H1 (cell line): ENCODE results near the gene LHFPL2. TPM values are rescaled to one million over a fixed set of nuclear protein-coding genes. Genes with fewer than 3 reads are reported as not detected.

ENCODE experiments used
- CTCF ChIA-PET: fragments of 300-600 bp; sonication (Branson Sonifier 250); formaldehyde crosslinking; loops from one replicate; lab custom pipeline; 2021; ENCODE audit not compliant: partially characterized antibody; lab: Charles Lee
- POLR2A ChIA-PET: fragments of 300-600 bp; sonication (Branson Sonifier 250); formaldehyde crosslinking; loops from one replicate; lab custom pipeline; 2021; ENCODE audit warnings: inconsistent platforms; ENCODE audit not compliant: partially characterized antibody; lab: Charles Lee
- DNase-seq, 2 experiments: peaks; one replicate each; pipeline versions ENCODE4 v3.0.0 to v3.0.0-alpha.2; 2010 to 2022; ENCODE audit warnings: low spot score in 2 of 2, low read depth in 1 of 2, mixed read lengths in 1 of 2
- FAIRE-seq: peaks from 2 replicates; lab custom pipeline; 2011; peaks lifted over from hg19 to GRCh38; lab: Jason Lieb, UNC
- H2AFZ ChIP-seq: 2 replicates; pipeline ENCODE4 v1.8.1; 2012; ENCODE audit warnings: low read length, inconsistent platforms
- H2AK5ac ChIP-seq: 2 replicates; pipeline ENCODE4 v1.6.1; 2013; ENCODE audit warnings: low read depth, low read length
- H2BK120ac ChIP-seq: replicated peaks from 2 replicates; pipeline ENCODE3; 2013; ENCODE audit warnings: low read depth, low read length, inconsistent platforms
- H2BK12ac ChIP-seq: 2 replicates; pipeline ENCODE4 v1.6.1; 2013; ENCODE audit warnings: low read depth, low read length
- H2BK15ac ChIP-seq: 2 replicates; pipeline ENCODE4 v1.6.1; 2013; ENCODE audit warnings: low read length
- H2BK20ac ChIP-seq: 2 replicates; pipeline ENCODE4 v1.6.1; 2013; ENCODE audit warnings: low read length
- H2BK5ac ChIP-seq: 2 replicates; pipeline ENCODE4 v1.6.1; 2013; ENCODE audit warnings: low read depth, low read length
- H3K14ac ChIP-seq: 2 replicates; pipeline ENCODE4 v1.6.1; 2013; ENCODE audit warnings: inconsistent platforms; ENCODE audit not compliant: insufficient read length
- H3K18ac ChIP-seq: 2 replicates; pipeline ENCODE4 v1.6.1; 2013; ENCODE audit warnings: low read length; ENCODE audit errors: extremely low read depth
- H3K23ac ChIP-seq: 2 replicates; pipeline ENCODE4 v1.6.1; 2013; ENCODE audit warnings: inconsistent platforms; ENCODE audit not compliant: insufficient read length
- H3K23me2 ChIP-seq: 2 replicates; pipeline ENCODE4 v1.6.1; 2013; ENCODE audit warnings: low read depth, low read length
- H3K27ac ChIP-seq: 2 replicates; pipeline ENCODE4 v1.6.1; 2011; ENCODE audit warnings: low read depth, low read length, inconsistent platforms
- H3K27me3 ChIP-seq, 4 experiments: replicated peaks in 1 of 4; 1 replicate in 1 of 4; 2 replicates in 3 of 4; pipeline versions ENCODE4 v1.6.1 to v1.8.1; 2011 to 2013; ENCODE audit warnings: low read length in 3 of 4, mild to moderate bottlenecking in 3 of 4, inconsistent platforms in 2 of 4, mixed read lengths in 2 of 4, moderate library complexity in 1 of 4; ENCODE audit not compliant: control insufficient read depth in 3 of 4, insufficient read depth in 3 of 4; ENCODE audit errors: extremely low read depth in 1 of 4
- H3K36me3 ChIP-seq, 4 experiments: 2 replicates each; pipeline versions ENCODE4 v1.6.1 to v1.8.1; 2011 to 2013; ENCODE audit warnings: mild to moderate bottlenecking in 4 of 4, low read length in 3 of 4, moderate library complexity in 2 of 4, control low read depth in 1 of 4, inconsistent platforms in 1 of 4; ENCODE audit not compliant: insufficient read depth in 4 of 4, control insufficient read depth in 2 of 4
- H3K4ac ChIP-seq: replicated peaks from 2 replicates; pipeline ENCODE3; 2013; ENCODE audit warnings: low read length, low read depth, mixed read lengths, inconsistent platforms; ENCODE audit not compliant: insufficient read length
- H3K4me1 ChIP-seq, 4 experiments: replicated peaks in 1 of 4; 1 replicate in 1 of 4; 2 replicates in 3 of 4; pipeline versions ENCODE4 v1.6.1 to v1.8.1; 2011 to 2013; ENCODE audit warnings: low read length in 3 of 4, inconsistent platforms in 2 of 4, mixed read lengths in 1 of 4; ENCODE audit not compliant: insufficient read depth in 4 of 4, control insufficient read depth in 3 of 4
- H3K4me2 ChIP-seq, 2 experiments: 2 replicates each; pipeline versions ENCODE4 v1.6.1 to v1.8.1; 2011 to 2013; ENCODE audit warnings: low read depth in 2 of 2, low read length in 2 of 2, control low read depth in 1 of 2, inconsistent platforms in 1 of 2, mild to moderate bottlenecking in 1 of 2; ENCODE audit not compliant: insufficient read depth in 1 of 2
- H3K4me3 ChIP-seq, 4 experiments: fragments of 200-600, 300-600 bp in 1 of 4; sonication (generic), shearing (Covaris generic), sonication (Bioruptor Twin) in 1 of 4; 2 replicates each; pipeline versions ENCODE4 v1.5.1 to v1.8.1; 2011 to 2016; ENCODE audit warnings: low read length in 4 of 4, low read depth in 3 of 4, control low read depth in 2 of 4, inconsistent platforms in 2 of 4, mild to moderate bottlenecking in 2 of 4, mixed read lengths in 1 of 4, moderate library complexity in 1 of 4; ENCODE audit not compliant: insufficient read depth in 2 of 4; ENCODE audit errors: extremely low read depth in 1 of 4
- H3K56ac ChIP-seq: replicated peaks from 2 replicates; pipeline ENCODE3; 2013; ENCODE audit warnings: low read depth, mild to moderate bottlenecking, mixed read lengths, low read length, inconsistent platforms; ENCODE audit not compliant: insufficient read length
- H3K79me1 ChIP-seq: 2 replicates; pipeline ENCODE4 v1.6.1; 2013; ENCODE audit warnings: low read depth, low read length, control low read depth
- H3K79me2 ChIP-seq, 2 experiments: 2 replicates each; pipeline versions ENCODE4 v1.6.1 to v1.8.1; 2012 to 2013; ENCODE audit warnings: low read length in 2 of 2, mild to moderate bottlenecking in 2 of 2, inconsistent platforms in 1 of 2; ENCODE audit not compliant: insufficient read depth in 2 of 2, control insufficient read depth in 1 of 2
- H3K9ac ChIP-seq, 4 experiments: replicated peaks in 1 of 4; 1 replicate in 1 of 4; 2 replicates in 3 of 4; pipeline versions ENCODE4 v1.6.1 to v1.8.1; 2011 to 2013; ENCODE audit warnings: low read depth in 3 of 4, low read length in 3 of 4, control low read depth in 2 of 4, mild to moderate bottlenecking in 2 of 4, moderate library complexity in 2 of 4, inconsistent platforms in 1 of 4; ENCODE audit errors: extremely low read depth in 1 of 4
- H3K9me3 ChIP-seq, 2 experiments: 2 replicates each; pipeline versions ENCODE4 v1.6.1 to v1.8.1; 2012 to 2013; ENCODE audit warnings: mild to moderate bottlenecking in 2 of 2, moderate library complexity in 2 of 2, control low read depth in 1 of 2, inconsistent platforms in 1 of 2, low read depth in 1 of 2, low read length in 1 of 2, mixed read lengths in 1 of 2; ENCODE audit not compliant: insufficient read depth in 2 of 2
- H4K20me1 ChIP-seq, 2 experiments: replicated peaks in 1 of 2; 2 replicates each; pipeline versions ENCODE3 to v1.8.1; 2011 to 2013; ENCODE audit warnings: inconsistent platforms in 2 of 2, low read length in 2 of 2, mild to moderate bottlenecking in 1 of 2; ENCODE audit not compliant: insufficient read depth in 2 of 2, control insufficient read depth in 1 of 2
- H4K5ac ChIP-seq: 2 replicates; pipeline ENCODE4 v1.6.1; 2013; ENCODE audit warnings: low read length, low read depth, mixed read lengths, inconsistent platforms; ENCODE audit not compliant: insufficient read length
- H4K8ac ChIP-seq: 2 replicates; pipeline ENCODE4 v1.8.0; 2013; ENCODE audit warnings: mild to moderate bottlenecking, moderate library complexity, low read length, inconsistent platforms; ENCODE audit not compliant: insufficient read depth; ENCODE audit errors: extremely low read depth
- H4K91ac ChIP-seq: replicated peaks from 2 replicates; pipeline ENCODE3; 2013; ENCODE audit warnings: low read length, mixed read lengths, inconsistent platforms; ENCODE audit not compliant: insufficient read length
- BACH1 ChIP-seq: IDR thresholded peaks from 2 replicates; pipeline ENCODE4 v1.6.1; 2012; ENCODE audit warnings: low read length, improper control_type of control experiment
- CBX5 ChIP-seq: fragments of 300-800, 300-1000 bp; sonication (generic); IDR thresholded peaks from 2 replicates; pipeline ENCODE4 v1.7.1; 2016; ENCODE audit warnings: antibody characterized with exemption, low read length, low read depth
- CHD1 ChIP-seq: IDR thresholded peaks from 2 replicates; pipeline ENCODE4 v1.6.1; 2012; ENCODE audit warnings: low read depth, low read length, improper control_type of control experiment
- CHD2 ChIP-seq: IDR thresholded peaks from 2 replicates; pipeline ENCODE4 v1.6.1; 2012; ENCODE audit warnings: low read length, improper control_type of control experiment
- HDAC6 ChIP-seq: IDR thresholded peaks from one replicate; pipeline ENCODE4 v1.7.1; 2012; ENCODE audit warnings: low read depth, mild to moderate bottlenecking, inconsistent platforms, low read length, moderate library complexity
- MAFK ChIP-seq: IDR thresholded peaks from 2 replicates; pipeline ENCODE4 v1.6.1; 2012; ENCODE audit warnings: low read depth, mild to moderate bottlenecking, improper control_type of control experiment, low read length
- PHF8 ChIP-seq: fragments of 200-600 bp; sonication (generic); conservative IDR thresholded peaks from 2 replicates; pipeline ENCODE4 v1.7.1; 2012; ENCODE audit warnings: low read depth, mild to moderate bottlenecking, inconsistent platforms, low read length, moderate library complexity
- POU5F1 ChIP-seq: IDR thresholded peaks from 2 replicates; pipeline ENCODE4 v1.6.1; 2011; ENCODE audit warnings: low read depth, mild to moderate bottlenecking, low read length, moderate library complexity
- RAD21 ChIP-seq, 2 experiments: IDR thresholded peaks in 1 of 2; conservative IDR thresholded peaks in 1 of 2; 2 replicates each; pipeline ENCODE4 v1.6.1; 2011; ENCODE audit warnings: low read depth in 2 of 2, low read length in 2 of 2, improper control_type of control experiment in 1 of 2, inconsistent platforms in 1 of 2, mild to moderate bottlenecking in 1 of 2, moderate library complexity in 1 of 2
- SAP30 ChIP-seq: fragments of 300-600 bp; sonication (generic); IDR thresholded peaks from 2 replicates; pipeline ENCODE4 v1.7.1; 2012; ENCODE audit warnings: low read length, moderate library complexity, mild to moderate bottlenecking, inconsistent platforms; ENCODE audit not compliant: insufficient read depth, insufficient replicate concordance
- SIRT6 ChIP-seq: IDR thresholded peaks from one replicate; pipeline ENCODE4 v1.7.1; 2012; ENCODE audit warnings: low read length, inconsistent platforms
- SRF ChIP-seq: IDR thresholded peaks from 2 replicates; pipeline ENCODE4 v1.6.1; 2011; ENCODE audit warnings: mild to moderate bottlenecking, low read depth, low read length, moderate library complexity
- YY1 ChIP-seq: IDR thresholded peaks from 2 replicates; pipeline ENCODE4 v1.6.1; 2011; ENCODE audit warnings: low read depth, mild to moderate bottlenecking, low read length
- WGBS, 2 experiments: shearing (Covaris generic) in 1 of 2; methylation state at CpG; one replicate each; pipeline versions ENCODE4 v1.1.6 to v1.1.7; 2013 to 2015; ENCODE audit warnings: low lambda C conversion rate in 2 of 2, mixed read lengths in 2 of 2, inconsistent platforms in 1 of 2, low coverage in 1 of 2, missing lambda C conversion rate in 1 of 2; ENCODE audit not compliant: insufficient replicate concordance in 2 of 2, insufficient coverage in 1 of 2, insufficient read length in 1 of 2; ENCODE audit errors: extremely low coverage in 1 of 2, missing lambda C conversion rate in 1 of 2; 5-methylcytosine and 5-hydroxymethylcytosine counted together
- polyA plus RNA-seq, 7 experiments: library from polyadenylated mRNA; depleted of rRNA in 3 of 7; stranded (reverse) in 5 of 7; unstranded in 2 of 7; fragments of >200 nt in 5 of 7; fragments of 200-250 nt in 2 of 7; gene quantifications; 1 replicate in 5 of 7; 2 replicates in 1 of 7; 4 replicates in 1 of 7; pipeline versions ENCODE4 v1.2.1 to v1.2.3, GENCODE V29; 2011 to 2013; ENCODE audit warnings: missing spikeins in 2 of 7, mixed read lengths in 2 of 7
- total RNA-seq: library from RNA; stranded (reverse); fragmentation: NEBNext Ultra II Directional; extraction: Animal tissue kit (Norgen Biotek cat#: 25700); gene quantifications from 2 replicates; pipeline ENCODE4 v1.2.1, GENCODE V29; 2021

Gene LHFPL2
- total and polyA plus RNA-seq, 2 of the 8 experiments (the other 6 are each of a cell fraction or from before 2014, with no cell fraction given) = 9.6 to 43.0 TPM

DNA sequence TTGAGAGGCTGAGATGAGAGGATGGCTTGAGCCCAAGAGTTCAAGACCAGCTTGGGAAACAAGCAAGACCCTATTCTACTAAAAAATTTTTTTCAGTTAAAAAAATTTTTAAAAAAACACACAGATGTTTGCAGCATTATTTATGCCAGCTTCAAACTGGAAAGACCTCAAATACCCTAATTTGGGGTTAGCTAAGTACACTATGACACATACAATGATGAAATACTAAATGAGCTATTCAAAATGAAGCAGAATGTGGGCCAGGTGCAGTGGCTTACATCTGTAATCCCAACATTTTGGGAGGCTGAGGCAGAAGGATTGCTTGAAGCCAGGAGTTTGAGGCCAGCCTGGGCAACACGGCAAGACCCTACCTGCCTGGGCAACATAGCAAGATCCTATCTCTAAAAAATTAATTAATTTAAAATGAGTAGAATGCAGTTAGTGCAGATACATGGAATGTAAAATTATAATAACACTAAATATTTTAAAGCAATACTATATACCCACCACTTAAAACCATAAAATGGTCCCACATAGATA is 44.9 kb downstream of the LHFPL2 start:
- H3K79me1 ChIP-seq = no peaks in the 10 kb centered on the region
- no peak overlapping the region for H4K5ac ChIP-seq
- no peaks in the 10 kb centered on the region; a peak in 3 of 8 replicates for H3K36me3 ChIP-seq
- no peak overlapping the region for H3K14ac ChIP-seq
- H3K4me3 ChIP-seq = no peak overlapping the region
- no peak overlapping the region for H4K91ac ChIP-seq
- H3K56ac ChIP-seq = no peak overlapping the region
- H3K4me2 ChIP-seq = no peak overlapping the region
- 88% methylated on average over 1 of the region's 1 CpG; no CpG with 5 or more reads in 1 of the 2 experiments for WGBS, 2 experiments
- peaks cover 0 to 2% (median 1%) of the 10 kb centered on the region in 4 experiments; a peak in 3 of 7 replicates for H3K4me1 ChIP-seq
- peaks cover 0 to 58% of the 10 kb centered on the region in 2 experiments; a peak in 2 of 4 replicates for H3K79me2 ChIP-seq
- no peaks in the 10 kb centered on the region for H4K20me1 ChIP-seq
- no peak overlapping the region for H4K8ac ChIP-seq
- H3K9me3 ChIP-seq = no peaks in the 10 kb centered on the region
- H3K9ac ChIP-seq = no peak overlapping the region
- ChIA-PET POLR2A (no interaction called here), CTCF (interaction anchor here (1.3 kb wide), 1 partner anchor 44 kb away, joined by 4 read pairs; no protein-coding TSS in a partner anchor)
- no peak overlapping the region for H2BK12ac ChIP-seq
- H2AFZ ChIP-seq = no peak overlapping the region
- H3K27me3 ChIP-seq = no peaks in the 10 kb centered on the region
- H3K18ac ChIP-seq = no peak overlapping the region
- DNase-seq (no peak), FAIRE-seq (no peak)
- H2BK120ac ChIP-seq = no peak overlapping the region
- H3K27ac ChIP-seq = no peak overlapping the region
- no peak overlapping the region for H2AK5ac ChIP-seq
- no peaks in the 10 kb centered on the region for H3K23me2 ChIP-seq
- no peak overlapping the region for H2BK15ac ChIP-seq
- H2BK20ac ChIP-seq = no peak overlapping the region
- no peak overlapping the region for H2BK5ac ChIP-seq
- H3K23ac ChIP-seq = no peak overlapping the region
- H3K4ac ChIP-seq = no peak overlapping the region
- TF ChIP-seq SRF (no peak), CHD1 (no peak), SAP30 (no peak), CHD2 (no peak), SIRT6 (no peak), MAFK (no peak), HDAC6 (no peak), RAD21 (IDR thresholded peaks at IDR 0.05 in 1 of 2, conservative IDR thresholded peaks at IDR 0.05 in 1 of 2; ENCODE audit: low read depth in 2 of 2, low read length in 2 of 2) (no peak), YY1 (no peak), PHF8 (no peak), CBX5 (no peak), POU5F1 (no peak), BACH1 (no peak)
